LNCaP clone FGC (cell line): Measurements from ENCODE around the gene SF3B2.
"Not testable (repeated sequence)": the region's sequence is repeated elsewhere in the genome, so short reads cannot be mapped to it uniquely, and the experiment has no call there.

Experiments used
- DNase-seq: peaks from one replicate; pipeline ENCODE4 v3.0.0-alpha.2; 2011; ENCODE audit warnings: low read depth
- H3K4me3 ChIP-seq: 2 replicates; pipeline ENCODE4 v1.5.1; 2011; ENCODE audit warnings: mild to moderate bottlenecking, low read depth, low read length, control low read depth
- CTCF ChIP-seq: IDR thresholded peaks from 2 replicates; pipeline ENCODE4 v1.5.1; 2012; ENCODE audit warnings: mild to moderate bottlenecking; ENCODE audit not compliant: control insufficient read depth, insufficient read depth; ENCODE audit errors: extremely low read depth

The SF3B2 gene

GRCh38 chr11:66007201-66007634 is 44.9 kb upstream of the SF3B2 start:
- no peak overlapping the region for H3K4me3 ChIP-seq
- TF ChIP-seq CTCF, result no peak
- DNase-seq, result no peak

GRCh38 chr11:66008095-66008467 is 44.1 kb upstream of the SF3B2 start:
- no peak for TF ChIP-seq CTCF
- DNase-seq, result no peak
- H3K4me3 ChIP-seq, result no peak overlapping the region

- DNase-seq, result no peak
- no peak overlapping the region for H3K4me3 ChIP-seq
- no peak for TF ChIP-seq CTCF
These were observed 43.6 kb upstream of the SF3B2 start for GRCh38 chr11:66008468-66009101.

GRCh38 chr11:66010036-66010435 is 42.1 kb upstream of the SF3B2 start:
- not testable (repeated sequence) for DNase-seq, H3K4me3 ChIP-seq

- no peak overlapping the region for H3K4me3 ChIP-seq
- no peak for DNase-seq
- no peak for TF ChIP-seq CTCF
These were observed 40.9 kb upstream of the SF3B2 start for GRCh38 chr11:66011239-66011784.

GRCh38 chr11:66011785-66012303 is 40.3 kb upstream of the SF3B2 start, which contains the start of gene CST6:
Gene CST6 (plus strand): TSS chr11:66012008. CDS start chr11:66012045, 37 bp downstream.
- no peak within 1 kb of the TSS for H3K4me3 ChIP-seq
- no peak for DNase-seq
- no peak for TF ChIP-seq CTCF

- no peak overlapping the region for H3K4me3 ChIP-seq
- DNase-seq, result no peak
These were observed 39.7 kb upstream of the SF3B2 start for GRCh38 chr11:66012371-66012945.

More at GRCh38 chr11:66012371-66012945, 39.7 kb upstream of the SF3B2 start:
- TF ChIP-seq CTCF, result no peak
